A673 (cell line): ENCODE results near the gene CYP4F12. TPM values are rescaled to one million over a fixed set of nuclear protein-coding genes. Genes with fewer than 3 reads are reported as not detected.

ENCODE experiments used
- BruUV-seq: library from RNA; stranded (reverse); fragments of 400-500 nt; replicated peaks from 2 replicates; lab custom pipeline; 2021; lab: Mats Ljungman, UMichigan
- CTCF ChIA-PET: fragments of 300-600 bp; sonication (Branson Sonifier 250); formaldehyde crosslinking; loops from one replicate; lab custom pipeline; 2022; ENCODE audit warnings: antibody characterized with exemption; lab: Charles Lee
- POLR2A ChIA-PET: fragments of 300-600 bp; sonication (Branson Sonifier 250); formaldehyde crosslinking; loops from one replicate; lab custom pipeline; 2022; ENCODE audit warnings: antibody characterized with exemption; ENCODE audit not compliant: low non-redundant PET; lab: Charles Lee
- DNase-seq: peaks from one replicate; pipeline ENCODE4 v3.0.0-alpha.2; 2015; ENCODE audit warnings: low spot score
- H3K27ac ChIP-seq: fragments of 200-600 bp; sonication (generic); 2 replicates; pipeline ENCODE4 v1.5.1; 2016; ENCODE audit warnings: mixed run types, low read depth, mild to moderate bottlenecking, mixed read lengths, antibody characterized with exemption, low read length; ENCODE audit not compliant: poor library complexity, severe bottlenecking
- H3K27me3 ChIP-seq: fragments of 200-600 bp; sonication (generic); replicated peaks from 2 replicates; pipeline ENCODE4 v1.6.1; 2017; ENCODE audit warnings: mixed run types, low read depth, mild to moderate bottlenecking, mixed read lengths, antibody characterized with exemption, low read length; ENCODE audit not compliant: insufficient read depth, poor library complexity
- H3K36me3 ChIP-seq: fragments of 200-600 bp; sonication (generic); 2 replicates; pipeline ENCODE4 v1.6.1; 2016; ENCODE audit warnings: mixed run types, mild to moderate bottlenecking, mixed read lengths, antibody characterized with exemption, low read length; ENCODE audit not compliant: insufficient read depth, poor library complexity, severe bottlenecking
- H3K4me1 ChIP-seq: fragments of 200-600 bp; sonication (generic); 2 replicates; pipeline ENCODE4 v1.6.1; 2017; ENCODE audit warnings: mixed run types, mild to moderate bottlenecking, mixed read lengths, antibody characterized with exemption, low read length; ENCODE audit not compliant: insufficient read depth, poor library complexity, severe bottlenecking
- H3K4me3 ChIP-seq: fragments of 200-600 bp; sonication (generic); 2 replicates; pipeline ENCODE4 v1.5.1; 2016; ENCODE audit warnings: low read depth, mixed run types, mild to moderate bottlenecking, mixed read lengths, low read length; ENCODE audit not compliant: poor library complexity, severe bottlenecking
- H3K9me3 ChIP-seq: fragments of 200-600 bp; sonication (generic); 2 replicates; pipeline ENCODE4 v1.6.1; 2016; ENCODE audit warnings: mixed run types, low read depth, mild to moderate bottlenecking, mixed read lengths, antibody characterized with exemption, low read length; ENCODE audit not compliant: poor library complexity, severe bottlenecking
- EZH2 ChIP-seq: fragments of 200-600 bp; sonication (generic); IDR thresholded peaks from 2 replicates; pipeline ENCODE4 v1.6.1; 2017; ENCODE audit warnings: borderline replicate concordance, low read depth, mild to moderate bottlenecking, mixed read lengths, antibody characterized with exemption, low read length; ENCODE audit not compliant: poor library complexity, severe bottlenecking
- intact Hi-C: fragments of 100-400 bp; cut with micrococcal nuclease; formaldehyde crosslinking; loops from one replicate; pipeline ENCODE4 v1.10.0; 2022; ENCODE audit not compliant: unreplicated experiment
- total RNA-seq: library from RNA; stranded (reverse); gene quantifications from 2 replicates; pipeline ENCODE4 v1.2.3, GENCODE V29; 2021
- TF ChIP-seq, protein P1 (sequence below): fragments of 300-800, 200-600 bp; sonication (generic); conservative IDR thresholded peaks from 2 replicates; pipeline ENCODE4 v1.5.1; 2017; ENCODE audit warnings: low read depth, mild to moderate bottlenecking, antibody characterized with exemption, low read length, moderate library complexity, mixed read lengths

Gene CYP4F12
- total RNA-seq, 1 experiment from 2014 or later = not detected

DNA sequence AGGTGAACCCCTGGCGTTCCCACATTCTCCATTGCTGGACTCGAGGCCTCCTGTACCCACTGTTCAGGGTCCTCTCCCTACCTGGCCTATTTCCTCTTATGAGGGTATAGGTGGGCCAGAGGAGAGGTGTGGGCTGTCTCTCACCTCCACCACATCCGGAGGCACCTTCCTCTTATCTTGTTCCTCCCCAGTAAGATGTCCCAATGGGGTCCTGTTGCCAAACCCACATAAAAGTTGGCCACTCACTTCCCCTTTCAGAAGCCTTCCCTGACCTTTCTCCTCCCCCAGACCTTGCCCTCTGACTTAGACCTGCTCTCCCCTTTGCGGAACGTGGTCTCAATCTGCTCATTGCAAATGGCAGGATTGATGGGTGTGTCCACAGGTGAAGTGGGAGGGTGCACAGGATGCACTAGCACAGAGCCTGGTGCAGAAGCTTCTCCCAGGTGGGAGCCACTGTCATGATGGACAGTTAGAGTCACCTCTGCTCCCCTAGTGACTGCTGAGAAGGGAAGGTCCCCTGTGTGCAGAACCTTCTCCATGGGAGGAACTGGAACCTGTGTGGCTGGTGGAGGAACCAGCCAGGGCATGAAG lies 30.9 kb upstream of the CYP4F12 start:
- DNase-seq = no peak
- no TSS peak for BruUV-seq
- Histone ChIP-seq H3K4me3 (no peak overlapping the region), H3K36me3 (no peaks in the 10 kb centered on the region), H3K4me1 (no peaks in the 10 kb centered on the region), H3K27ac (no peak overlapping the region), H3K27me3 (no peaks in the 10 kb centered on the region), H3K9me3 (no peaks in the 10 kb centered on the region)
- TF ChIP-seq EZH2 = no peak
- TF ChIP-seq, protein P1, sequence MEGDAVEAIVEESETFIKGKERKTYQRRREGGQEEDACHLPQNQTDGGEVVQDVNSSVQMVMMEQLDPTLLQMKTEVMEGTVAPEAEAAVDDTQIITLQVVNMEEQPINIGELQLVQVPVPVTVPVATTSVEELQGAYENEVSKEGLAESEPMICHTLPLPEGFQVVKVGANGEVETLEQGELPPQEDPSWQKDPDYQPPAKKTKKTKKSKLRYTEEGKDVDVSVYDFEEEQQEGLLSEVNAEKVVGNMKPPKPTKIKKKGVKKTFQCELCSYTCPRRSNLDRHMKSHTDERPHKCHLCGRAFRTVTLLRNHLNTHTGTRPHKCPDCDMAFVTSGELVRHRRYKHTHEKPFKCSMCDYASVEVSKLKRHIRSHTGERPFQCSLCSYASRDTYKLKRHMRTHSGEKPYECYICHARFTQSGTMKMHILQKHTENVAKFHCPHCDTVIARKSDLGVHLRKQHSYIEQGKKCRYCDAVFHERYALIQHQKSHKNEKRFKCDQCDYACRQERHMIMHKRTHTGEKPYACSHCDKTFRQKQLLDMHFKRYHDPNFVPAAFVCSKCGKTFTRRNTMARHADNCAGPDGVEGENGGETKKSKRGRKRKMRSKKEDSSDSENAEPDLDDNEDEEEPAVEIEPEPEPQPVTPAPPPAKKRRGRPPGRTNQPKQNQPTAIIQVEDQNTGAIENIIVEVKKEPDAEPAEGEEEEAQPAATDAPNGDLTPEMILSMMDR = no peak
- intact Hi-C loops = no loop called here
- POLR2A ChIA-PET = no interaction called here
- CTCF ChIA-PET = no interaction called here

DNA sequence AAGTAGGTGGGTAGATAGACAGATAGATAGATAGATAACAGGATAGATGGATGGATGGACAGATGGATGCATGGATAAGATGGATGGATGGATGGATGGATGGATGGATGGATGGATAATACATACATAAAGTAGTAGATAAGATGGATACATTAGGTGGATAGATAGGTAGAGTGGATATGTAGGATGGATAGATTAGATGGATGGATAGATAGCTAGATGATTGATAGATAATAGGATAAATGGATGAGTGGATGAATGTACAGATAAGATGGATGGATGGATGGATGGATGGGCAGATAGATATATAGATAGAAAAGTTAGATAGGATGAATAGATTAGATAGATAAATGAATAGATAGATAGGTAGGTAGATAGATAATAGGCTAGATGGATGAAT lies 30.1 kb upstream of the CYP4F12 start:
- Histone ChIP-seq H3K27me3 (no peaks in the 10 kb centered on the region), H3K9me3 (no peaks in the 10 kb centered on the region), H3K4me3 (no peak overlapping the region), H3K4me1 (no peaks in the 10 kb centered on the region), H3K36me3 (no peaks in the 10 kb centered on the region), H3K27ac (no peak overlapping the region)
- intact Hi-C loops = no loop called here
- BruUV-seq = no TSS peak
- ChIA-PET POLR2A (no interaction called here), CTCF (no interaction called here)
- DNase-seq = no peak
- TF ChIP-seq EZH2 = no peak
- TF ChIP-seq, protein P1 = no peak

GRCh38 chr19:15643387-15643786 lies 29.5 kb upstream of the CYP4F12 start:
- H3K9me3 ChIP-seq = no peaks in the 10 kb centered on the region
- no peaks in the 10 kb centered on the region for H3K36me3 ChIP-seq
- no peak for TF ChIP-seq EZH2
- TF ChIP-seq, protein P1 = no peak
- ChIA-PET CTCF (no interaction called here), POLR2A (no interaction called here)
- no peak for DNase-seq
- no TSS peak for BruUV-seq
- H3K4me3 ChIP-seq = no peak overlapping the region
- intact Hi-C loops = no loop called here
- no peak overlapping the region for H3K27ac ChIP-seq
- H3K27me3 ChIP-seq = no peaks in the 10 kb centered on the region
- H3K4me1 ChIP-seq = no peaks in the 10 kb centered on the region
